Activated naive CD4-positive, alpha-beta T cell (primary cell): Measurements from ENCODE around the gene MBTPS1.
A peak's percentile ranks its signal among the peaks of the same experiment; 100 is the strongest.

Experiments
- DNase-seq, 4 experiments: peaks; one replicate each; lab custom pipeline; 2025; lab: John Stamatoyannopoulos, UW

MBTPS1 gene

DNA sequence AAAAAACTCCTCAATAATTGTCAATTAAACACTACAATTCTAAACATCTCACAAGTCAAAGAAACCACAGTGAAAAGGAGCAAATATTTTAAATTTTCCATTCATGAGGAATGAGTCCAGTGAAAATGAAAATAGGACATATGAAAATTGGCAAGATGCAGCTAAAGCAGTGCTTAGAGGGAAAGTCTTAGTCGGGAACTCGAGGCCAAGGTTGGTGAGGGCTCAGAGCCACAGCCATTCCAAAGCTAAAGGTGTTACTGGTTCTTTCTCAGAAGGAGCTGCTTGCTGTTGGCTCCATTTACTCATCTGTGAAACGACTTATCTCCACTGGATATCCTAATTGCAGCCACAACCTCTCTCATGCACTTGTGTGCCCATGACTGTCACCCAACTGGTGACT lies 80.6 kb downstream of the MBTPS1 start:
- DNase-seq, result no peak

DNA sequence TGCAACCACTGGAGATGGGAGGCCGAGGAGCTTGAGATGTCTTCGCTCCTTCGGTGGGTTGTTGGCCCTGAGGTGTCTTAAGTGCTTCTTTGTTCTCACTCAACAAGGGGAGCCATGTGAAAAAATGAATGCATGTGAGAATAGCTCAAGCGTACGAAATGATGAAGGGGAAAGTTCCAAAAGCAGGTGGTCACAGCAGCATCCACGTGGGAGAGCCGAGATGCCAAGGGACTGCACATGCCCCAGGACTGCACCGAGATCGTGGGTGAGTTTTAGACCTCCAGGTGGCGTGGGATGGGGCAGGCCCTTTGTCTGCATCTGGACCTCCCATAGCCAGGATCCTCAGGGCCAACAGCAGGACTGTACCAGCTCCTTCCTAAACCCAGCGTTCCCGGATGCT lies 82.2 kb downstream of the MBTPS1 start:
- DNase-seq, result no peak

DNA sequence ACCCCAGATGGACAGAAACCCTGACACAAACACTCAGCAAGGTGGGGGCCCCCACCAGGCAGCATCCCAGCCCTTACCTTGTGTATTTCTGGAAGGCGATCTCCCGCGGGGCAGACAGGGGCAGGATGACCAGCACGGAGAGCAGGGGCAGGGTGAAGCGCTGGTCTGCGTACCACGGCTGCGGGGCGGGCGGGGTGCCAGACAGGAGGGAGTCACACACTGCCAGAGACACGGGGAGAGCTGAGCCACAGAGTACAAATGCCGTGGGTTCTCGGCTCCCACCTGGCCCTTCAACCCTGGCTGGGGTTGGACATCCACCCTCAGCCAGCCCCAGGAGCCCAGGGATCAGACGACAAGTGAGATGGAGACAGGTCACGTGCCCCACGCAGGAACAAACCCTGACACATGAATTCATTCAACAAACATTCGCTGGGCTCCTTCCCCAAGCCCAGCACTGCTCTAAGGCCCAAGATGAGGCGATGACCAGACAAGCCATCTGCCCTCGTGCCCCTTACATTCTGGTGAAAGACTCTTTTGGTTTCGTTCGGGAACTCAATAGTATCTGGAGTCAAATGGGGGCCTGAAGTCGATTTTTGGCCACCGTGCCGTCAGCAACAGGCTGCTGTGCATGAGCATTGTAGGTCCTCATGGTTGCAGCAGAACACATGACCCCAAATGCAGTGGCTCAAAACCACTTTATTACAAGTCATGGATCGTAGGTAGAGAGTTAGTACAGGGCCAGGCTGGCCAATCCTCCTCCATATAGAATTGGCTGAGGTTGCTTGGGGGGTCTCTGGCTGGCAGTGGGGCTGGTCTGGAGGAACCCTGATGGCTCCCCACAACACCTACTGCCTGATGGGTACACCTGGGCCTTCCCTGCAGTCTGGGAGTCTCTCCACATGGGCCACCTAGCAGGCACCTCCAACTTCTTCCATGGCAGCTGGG lies 83.2 kb downstream of the MBTPS1 start:
- no peak for DNase-seq

DNA sequence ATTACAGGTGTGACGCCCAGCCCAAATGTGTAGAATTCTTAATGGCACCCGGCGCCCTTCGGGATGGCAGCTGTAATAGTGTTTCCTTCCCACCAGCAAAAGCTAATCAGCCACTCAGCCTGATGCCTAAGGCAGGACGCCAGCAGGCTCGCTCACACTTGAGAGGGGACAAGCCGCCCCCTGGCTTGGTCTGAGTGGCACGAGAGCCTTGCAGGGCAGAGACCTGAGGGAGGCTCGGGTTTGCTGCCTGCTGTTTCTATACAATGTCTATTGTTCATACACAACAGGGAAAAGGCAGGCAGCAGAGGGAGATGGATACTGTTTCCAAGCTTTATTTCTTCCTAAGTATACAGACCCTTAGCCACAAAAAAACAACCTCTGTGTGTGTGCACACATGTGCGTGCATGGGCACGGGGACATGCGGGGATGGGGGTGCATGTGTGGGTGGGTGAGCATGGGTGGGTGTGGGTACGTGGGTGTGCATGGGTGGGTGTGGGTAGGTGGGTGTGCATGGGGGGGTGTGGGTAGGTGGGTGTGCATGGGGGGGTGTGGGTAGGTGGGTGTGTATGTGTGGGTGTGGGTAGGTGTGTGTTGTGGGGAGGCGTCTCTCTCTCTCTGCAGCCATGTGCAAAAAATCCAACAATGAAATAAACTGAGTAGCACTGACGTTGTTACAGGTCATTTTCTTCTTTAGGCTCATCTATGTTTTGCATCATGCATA lies 84.1 kb downstream of the MBTPS1 start:
- no peak for DNase-seq

DNA sequence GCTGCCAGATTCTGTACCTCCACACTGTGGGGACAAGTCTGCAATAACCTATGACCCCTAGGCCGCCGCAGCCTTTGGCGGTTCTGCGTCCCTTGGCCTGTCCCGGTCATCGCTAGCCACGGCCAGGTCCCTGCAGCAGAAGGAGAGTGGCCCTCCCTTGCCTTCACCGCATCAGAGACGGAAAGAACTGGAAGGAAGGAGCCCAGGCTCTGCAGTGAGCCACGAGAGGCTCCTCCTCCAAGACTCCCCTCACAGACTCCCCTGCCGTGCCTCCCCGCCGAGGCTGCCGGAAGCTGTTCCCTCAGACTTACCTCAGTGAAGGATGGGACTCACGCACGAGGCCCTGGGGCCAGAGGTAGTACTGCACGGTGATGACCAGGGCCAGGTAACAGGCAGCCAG lies 85.2 kb downstream of the MBTPS1 start:
- DNase-seq, result no peak

DNA sequence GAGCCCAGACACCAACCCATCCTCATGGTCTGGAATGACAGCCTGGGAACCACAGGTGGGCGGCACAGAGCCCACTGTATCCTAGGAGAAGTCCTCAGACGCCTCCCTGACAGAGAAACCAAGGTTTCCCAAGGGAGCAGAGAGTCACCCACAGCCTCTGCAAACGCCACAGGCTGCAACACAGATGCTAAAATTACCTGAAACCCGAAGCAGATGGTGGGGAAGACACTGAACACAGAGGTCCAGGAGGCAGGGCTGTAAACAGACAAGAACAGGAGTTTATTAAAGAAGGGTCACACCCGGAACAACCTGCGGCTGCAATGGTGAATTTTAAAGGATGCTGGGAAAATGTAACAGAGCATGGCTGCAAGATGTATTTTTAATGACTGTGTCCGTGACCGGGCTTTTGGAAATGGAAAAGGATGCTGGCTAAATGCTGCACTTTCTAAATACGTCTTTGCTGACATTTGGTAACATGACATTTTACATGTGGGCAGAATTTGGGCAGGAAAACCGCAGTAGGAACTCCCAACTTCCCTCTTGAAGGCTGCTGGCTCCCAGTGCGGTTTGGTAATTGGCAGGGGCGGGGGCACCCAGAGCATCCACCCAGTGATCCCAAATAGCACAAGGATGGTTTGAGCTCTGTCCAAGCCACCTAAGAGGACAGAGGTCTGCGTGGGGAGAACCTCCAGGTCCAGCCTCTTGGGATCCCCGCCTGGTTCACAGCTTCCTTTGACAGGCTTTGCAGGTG lies 87.3 kb downstream of the MBTPS1 start:
- DNase-seq, result no peak

DNA sequence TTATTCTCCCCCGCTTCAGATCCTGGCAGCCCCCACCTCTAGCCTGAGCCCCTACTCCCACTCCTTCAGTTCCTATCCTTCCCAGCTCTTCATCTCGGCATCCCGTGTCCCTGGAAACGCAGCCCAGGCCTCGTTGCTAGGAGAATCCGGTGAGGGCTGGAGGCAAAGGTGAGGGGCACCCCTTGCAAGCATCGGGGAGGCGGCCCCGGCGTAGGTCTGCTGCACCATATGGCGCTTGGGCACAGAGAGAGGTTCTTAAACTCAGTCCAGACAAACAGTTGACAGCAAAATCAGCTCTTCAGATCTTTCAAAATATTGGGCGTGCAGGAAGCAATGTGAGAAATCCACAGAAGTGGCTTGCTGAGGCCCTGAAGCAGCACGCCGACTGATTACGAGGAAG lies 89.1 kb downstream of the MBTPS1 start:
- no peak for DNase-seq

DNA sequence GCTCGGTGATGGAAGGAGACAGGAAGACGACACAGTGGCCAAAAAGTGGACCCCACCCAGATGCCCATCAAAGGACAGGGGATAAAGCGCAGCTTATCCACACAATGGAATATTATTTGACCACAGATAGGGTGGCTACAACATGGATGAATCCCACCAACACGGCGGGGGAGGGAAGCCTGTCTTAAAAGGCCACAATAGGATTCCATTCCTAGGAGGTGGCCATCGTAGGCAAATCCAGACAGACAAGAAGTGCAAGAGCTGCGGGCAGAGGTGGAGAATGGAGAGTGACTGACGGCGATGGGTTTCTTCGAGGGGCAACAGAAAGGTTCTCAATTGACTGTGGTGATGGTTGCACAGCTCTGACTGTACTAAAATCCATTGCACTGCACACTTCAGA lies 90.1 kb downstream of the MBTPS1 start:
- no peak for DNase-seq

DNA sequence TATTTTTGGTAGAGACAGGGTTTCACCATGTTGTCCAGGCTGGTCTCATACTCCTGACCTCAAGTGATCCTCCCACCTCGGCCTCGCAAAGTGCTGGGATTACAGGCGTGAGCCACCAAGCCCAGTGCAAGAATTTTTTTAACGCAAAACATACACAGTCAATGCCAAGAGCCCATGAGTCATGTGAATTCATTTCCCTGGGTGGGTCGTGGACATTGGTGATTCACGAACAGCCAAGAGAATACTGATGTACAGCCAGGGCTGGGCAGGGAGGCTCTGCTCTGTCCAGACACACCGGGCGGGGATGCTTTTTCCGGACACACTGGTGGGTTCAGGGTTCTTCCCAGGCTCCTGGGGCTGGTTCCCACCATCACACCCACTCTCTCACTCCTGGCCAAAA lies 91.9 kb downstream of the MBTPS1 start:
- DNase-seq, result no peak

DNA sequence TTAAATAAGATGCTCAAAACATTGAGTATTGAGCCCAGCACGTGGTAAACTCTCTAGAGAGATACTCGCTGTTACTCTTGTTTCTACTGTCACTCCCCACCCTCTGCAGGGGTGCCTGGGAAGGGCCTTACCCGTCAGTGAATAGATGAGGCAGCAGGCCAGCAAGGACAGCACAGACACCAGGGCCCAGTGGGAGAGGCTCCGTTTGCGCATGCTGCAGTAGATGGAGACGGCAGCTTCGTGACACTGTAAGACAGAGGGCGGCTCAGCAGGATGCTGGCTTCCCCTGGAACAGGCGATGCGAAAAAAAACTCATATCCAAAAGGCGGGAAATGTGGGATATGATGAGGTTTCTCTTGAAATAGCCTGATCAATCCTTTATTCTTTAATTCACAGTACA lies 94.1 kb downstream of the MBTPS1 start:
- no peak for DNase-seq

DNA sequence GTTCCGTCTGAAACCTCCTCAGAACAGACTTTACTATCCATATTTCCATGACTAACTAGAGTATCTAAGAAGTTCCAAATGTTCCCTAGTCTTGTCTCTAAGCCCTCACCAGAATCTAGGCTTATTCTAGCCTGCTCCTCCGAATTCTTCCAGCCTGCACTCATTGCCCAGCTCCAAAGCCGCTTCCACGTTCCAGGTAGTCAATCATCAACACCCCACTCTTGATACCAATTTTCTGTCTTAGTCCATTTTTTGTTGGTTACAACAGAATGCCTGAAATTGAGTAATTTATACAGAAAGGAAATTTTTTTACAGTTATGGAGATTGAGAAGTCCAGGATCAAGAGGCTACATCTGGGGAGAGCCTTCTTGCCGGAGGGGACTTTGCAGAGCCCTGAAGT lies 95.3 kb downstream of the MBTPS1 start:
- no peak for DNase-seq

DNA sequence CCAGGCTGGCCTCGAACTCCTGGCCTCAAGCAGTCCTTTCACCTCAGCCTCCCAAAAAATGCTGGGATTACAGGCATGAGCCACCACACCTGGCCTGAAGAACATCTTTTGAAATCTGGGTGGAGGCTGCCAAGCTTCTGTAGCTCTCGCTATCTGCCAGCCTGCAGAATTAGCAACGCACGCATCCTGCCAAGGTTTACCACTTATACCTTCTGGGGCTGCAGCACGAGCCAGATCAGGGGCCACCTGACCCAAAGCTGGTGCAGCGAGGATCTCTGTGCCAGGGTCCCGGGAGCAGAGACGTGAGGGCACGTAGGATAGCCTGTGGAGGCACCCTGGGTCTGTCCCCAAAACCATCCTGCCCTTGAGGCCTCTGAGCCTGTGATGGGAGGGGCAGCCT lies 96.4 kb downstream of the MBTPS1 start:
- DNase-seq, result no peak

DNA sequence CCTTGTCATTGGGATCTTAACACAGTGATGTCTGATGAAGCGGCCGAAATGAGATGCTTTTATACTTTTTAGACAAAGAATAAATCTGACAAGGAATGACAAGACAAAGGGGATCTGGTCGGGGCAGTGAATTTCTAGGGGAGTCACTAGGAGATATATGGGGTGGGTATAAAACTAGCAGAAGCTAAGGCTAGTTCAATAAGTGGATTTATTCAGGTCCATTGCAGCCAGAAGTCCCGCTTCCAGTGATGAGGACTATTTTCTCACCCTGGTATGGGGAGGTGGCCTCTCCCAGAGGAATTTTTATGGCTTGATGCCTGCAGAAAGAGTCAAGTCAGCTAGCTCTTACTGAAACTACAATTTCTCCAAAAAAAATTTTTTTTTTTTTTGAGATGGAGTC lies 98.0 kb downstream of the MBTPS1 start:
- DNase-seq, result no peak

DNA sequence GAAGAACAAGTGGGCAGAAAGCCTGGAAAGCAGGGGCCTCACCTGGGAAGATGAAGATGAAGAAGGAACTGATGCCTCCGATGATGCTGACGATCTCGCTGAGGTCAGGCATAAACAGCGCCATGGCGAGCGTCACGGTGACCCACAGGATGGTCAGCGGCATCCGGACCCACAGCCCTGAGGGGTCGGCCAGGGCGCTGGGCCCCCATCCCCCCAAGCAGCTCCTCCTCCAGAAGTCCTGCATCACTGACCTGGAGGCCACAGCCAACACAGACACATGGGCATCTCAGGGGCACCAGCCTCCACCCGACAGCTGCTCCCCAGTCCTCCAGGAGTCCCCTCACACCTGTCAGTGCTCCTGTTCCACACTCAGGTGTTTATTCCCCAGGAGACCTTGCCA lies 100.3 kb downstream of the MBTPS1 start:
- no peak for DNase-seq

DNA sequence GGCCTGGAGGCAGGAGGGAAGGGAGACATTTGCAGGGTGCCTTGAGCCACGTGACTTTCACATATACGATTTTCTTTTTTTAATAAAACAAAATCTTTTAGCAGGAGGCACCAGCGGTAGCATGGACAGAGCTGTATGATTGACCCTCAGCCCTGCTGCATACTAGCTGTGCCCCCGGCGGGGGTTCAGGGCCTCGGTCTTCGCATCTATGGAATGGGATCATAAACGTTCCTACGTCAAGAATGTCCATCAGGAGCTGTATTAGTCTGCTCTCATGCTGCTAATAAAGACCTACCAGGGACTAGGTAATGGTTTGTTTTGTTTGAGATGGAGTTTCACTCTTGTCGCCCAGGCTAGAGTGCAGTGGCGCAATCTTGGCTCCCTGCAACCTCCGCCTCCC lies 101.3 kb downstream of the MBTPS1 start:
- DNase-seq, result no peak

DNA sequence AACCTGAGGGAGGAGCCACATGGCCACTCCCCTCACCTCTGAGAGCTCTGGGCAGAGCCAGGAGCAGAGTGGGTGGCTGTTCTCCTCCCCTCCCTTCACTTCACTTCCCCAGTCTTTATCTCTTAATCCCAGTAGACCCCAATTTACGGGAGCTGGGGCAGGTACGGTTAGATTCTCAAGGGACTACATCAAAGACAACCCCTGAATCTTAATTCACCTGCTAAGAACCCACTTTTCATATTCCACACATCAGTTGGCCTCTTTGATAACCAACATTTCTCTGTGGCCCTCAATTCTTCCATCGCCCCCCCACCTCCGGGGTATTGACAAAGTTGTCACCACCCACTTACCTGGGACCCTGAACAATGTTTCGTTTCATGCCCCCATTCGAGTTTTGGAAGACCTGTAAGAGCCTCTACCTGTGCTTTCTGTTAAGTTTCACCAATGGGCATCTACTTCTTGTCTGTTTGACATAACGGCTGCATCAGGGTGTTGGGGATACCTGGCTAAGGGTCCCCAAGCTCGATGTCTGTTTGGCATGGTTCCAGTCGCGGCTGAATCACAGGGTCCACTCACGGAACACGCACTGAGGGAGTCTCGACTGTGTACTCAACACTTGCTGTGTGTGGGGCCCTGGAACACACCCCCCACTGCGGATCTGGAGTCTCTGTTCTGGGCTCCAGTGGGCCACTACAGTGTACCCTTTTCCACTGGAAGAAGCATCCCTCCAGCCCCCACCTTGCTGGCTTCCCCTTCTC lies 102.0 kb downstream of the MBTPS1 start:
- no peak for DNase-seq

DNA sequence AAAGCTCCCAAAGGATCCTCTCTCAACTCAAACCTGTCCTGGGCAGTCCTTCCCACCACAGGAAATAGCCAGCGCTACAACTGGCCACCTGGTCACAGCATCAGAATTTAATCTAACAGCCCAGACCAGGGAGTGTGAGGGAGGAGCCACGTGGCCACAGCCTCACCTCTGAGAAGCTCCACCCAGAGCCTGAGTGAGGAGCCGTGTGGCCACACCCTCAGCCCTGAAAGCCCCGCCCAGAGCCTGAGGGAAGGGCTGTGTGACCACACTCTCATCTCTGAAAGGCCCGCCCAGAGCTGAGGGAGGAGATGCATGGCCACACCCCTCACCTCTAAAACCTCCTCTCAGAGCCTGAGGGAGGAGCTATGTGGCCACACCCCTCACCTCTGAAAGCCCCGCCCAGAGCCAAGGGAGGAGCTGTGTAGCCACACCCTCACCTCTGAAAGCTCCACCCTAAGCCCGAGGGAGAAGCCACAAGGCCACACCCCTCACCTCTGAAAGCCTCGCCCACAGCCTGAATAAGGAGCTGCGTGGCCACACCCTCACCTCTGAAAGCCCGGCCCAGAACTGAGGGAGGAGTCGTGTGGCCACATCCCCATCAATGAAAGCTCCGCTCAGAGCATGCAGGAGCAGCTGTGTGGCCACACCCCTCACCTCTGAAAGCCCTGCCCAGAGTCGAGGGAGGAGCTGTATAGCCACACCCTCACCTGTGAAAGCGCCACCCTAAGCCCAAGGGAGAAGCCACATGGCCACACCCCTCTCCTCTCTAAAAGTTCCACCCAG lies 102.8 kb downstream of the MBTPS1 start:
- peak in 2 of 4 experiments; percentile 12 to 34 for DNase-seq

DNA sequence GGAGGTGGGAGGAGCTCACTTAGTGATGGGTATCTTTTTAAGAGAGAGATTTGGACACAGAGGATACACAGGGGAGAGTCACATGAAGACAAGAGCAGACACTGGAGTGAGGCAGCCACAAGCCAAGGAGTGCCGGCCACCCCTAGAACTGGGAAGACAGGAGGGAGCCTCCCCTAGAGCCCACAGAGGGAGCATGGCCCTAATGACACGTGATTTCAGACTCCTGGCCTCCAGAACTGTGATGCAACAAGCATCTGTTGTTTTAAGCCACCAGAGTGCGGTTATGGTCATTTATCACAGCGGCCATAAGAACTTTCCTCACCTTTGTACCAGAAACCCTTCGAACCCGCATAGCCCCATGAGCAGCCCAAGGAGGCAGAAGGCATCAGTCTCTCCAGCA lies 107.5 kb downstream of the MBTPS1 start:
- no peak for DNase-seq

DNA sequence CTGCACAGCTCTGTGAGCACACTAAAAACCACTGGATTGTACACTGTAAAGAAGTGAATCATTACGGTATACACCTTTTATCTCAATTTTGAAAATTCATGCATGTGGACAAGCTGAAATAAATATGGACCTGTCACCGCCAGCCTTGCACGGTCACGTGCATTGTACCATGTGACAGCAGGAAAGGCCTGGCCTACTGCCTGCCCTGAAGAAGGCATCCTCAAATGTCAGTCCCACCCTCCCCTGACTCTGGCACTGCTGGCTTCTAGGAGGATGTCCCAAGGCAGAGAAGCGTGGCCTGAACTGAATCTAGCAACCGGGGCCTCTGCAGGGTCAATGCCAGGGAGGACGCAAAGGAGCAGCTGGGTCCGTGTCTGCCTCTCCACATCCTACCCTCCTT lies 108.8 kb downstream of the MBTPS1 start:
- no peak for DNase-seq

DNA sequence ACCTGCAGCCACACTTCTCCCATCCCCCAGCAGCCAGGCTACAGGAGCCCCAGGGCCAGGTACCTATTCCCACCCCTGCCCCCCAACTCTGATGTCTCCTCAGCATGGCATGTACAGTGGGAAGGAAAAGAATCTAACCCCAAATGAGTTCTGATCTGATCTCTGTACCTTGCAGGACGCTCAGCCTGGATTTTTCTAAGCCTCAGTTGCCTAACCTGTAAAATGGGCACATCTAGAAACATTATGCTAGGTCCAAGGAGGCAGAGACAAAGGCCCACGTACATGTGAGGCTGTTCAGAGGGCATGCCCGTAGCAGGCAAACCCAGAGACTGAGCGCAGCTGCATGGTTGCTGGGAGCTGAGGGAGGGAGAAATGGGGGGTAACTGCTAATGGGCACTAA lies 109.2 kb downstream of the MBTPS1 start:
- no peak for DNase-seq

DNA sequence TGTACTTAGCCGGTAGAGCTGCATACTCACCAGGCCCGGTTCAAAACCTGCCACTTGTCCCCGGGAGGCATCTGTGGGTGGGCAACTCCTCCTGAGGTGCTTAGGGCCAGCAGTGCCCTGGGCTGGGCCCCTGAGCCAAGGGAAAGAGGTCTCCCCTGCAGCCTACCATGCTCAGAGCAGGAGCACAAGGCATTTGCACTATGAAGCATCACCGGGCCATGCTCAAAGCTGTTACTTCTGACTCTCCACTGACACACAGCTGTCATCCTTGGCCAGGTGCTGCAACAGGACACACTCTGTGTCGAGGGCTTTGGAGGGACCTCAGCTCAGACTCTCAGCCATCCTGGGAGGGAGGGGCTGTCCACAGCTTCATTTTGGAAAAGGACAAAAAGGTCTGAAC lies 111.4 kb downstream of the MBTPS1 start:
- no peak for DNase-seq
